H9 (cell line): ENCODE measurements around the gene RPS23. TPM values are rescaled to one million over a fixed set of nuclear protein-coding genes. Genes with fewer than 3 reads are reported as not detected.

Experiments
- DNase-seq: peaks from one replicate; pipeline ENCODE4 v3.0.0-alpha.2; 2017
- H2AFZ ChIP-seq: one replicate; pipeline ENCODE4 v1.6.1; 2013; ENCODE audit warnings: mild to moderate bottlenecking, low read length, control low read depth, moderate library complexity
- H2AK5ac ChIP-seq: 2 replicates; pipeline ENCODE4 v1.6.1; 2013; ENCODE audit warnings: low read length, control low read depth, mixed read lengths; ENCODE audit not compliant: insufficient read length
- H2BK120ac ChIP-seq: one replicate; pipeline ENCODE4 v1.6.1; 2013; ENCODE audit warnings: low read depth, mild to moderate bottlenecking, low read length, control low read depth, inconsistent platforms; ENCODE audit not compliant: poor library complexity, severe bottlenecking
- H2BK12ac ChIP-seq: 2 replicates; pipeline ENCODE4 v1.6.1; 2013; ENCODE audit warnings: low read length, control low read depth, mixed read lengths, low read depth; ENCODE audit not compliant: insufficient read length
- H2BK15ac ChIP-seq: 2 replicates; pipeline ENCODE4 v1.6.1; 2013; ENCODE audit warnings: low read depth, low read length, control low read depth
- H2BK20ac ChIP-seq: one replicate; pipeline ENCODE4 v1.6.1; 2013; ENCODE audit warnings: low read depth, mild to moderate bottlenecking, low read length, control low read depth, inconsistent platforms; ENCODE audit not compliant: poor library complexity, severe bottlenecking
- H2BK5ac ChIP-seq: 2 replicates; pipeline ENCODE4 v1.6.1; 2013; ENCODE audit warnings: low read length, control low read depth, mixed read lengths; ENCODE audit not compliant: insufficient read length
- H3K14ac ChIP-seq: 2 replicates; pipeline ENCODE4 v1.6.1; 2013; ENCODE audit warnings: low read length, control low read depth; ENCODE audit not compliant: insufficient read depth
- H3K18ac ChIP-seq: 2 replicates; pipeline ENCODE4 v1.6.1; 2013; ENCODE audit warnings: low read depth, mild to moderate bottlenecking, mixed read lengths, low read length, control low read depth; ENCODE audit not compliant: insufficient read length
- H3K23ac ChIP-seq: 2 replicates; pipeline ENCODE4 v1.6.1; 2013; ENCODE audit warnings: low read length, control low read depth, mixed read lengths, low read depth; ENCODE audit not compliant: insufficient read length
- H3K23me2 ChIP-seq: 2 replicates; pipeline ENCODE4 v1.6.1; 2013; ENCODE audit warnings: low read depth, mild to moderate bottlenecking, mixed read lengths, low read length, control low read depth; ENCODE audit not compliant: insufficient read length, poor library complexity, severe bottlenecking
- H3K27ac ChIP-seq: 2 replicates; pipeline ENCODE4 v1.5.1; 2013; ENCODE audit warnings: low read length, control low read depth, mixed read lengths, low read depth; ENCODE audit not compliant: insufficient read length
- H3K27me3 ChIP-seq: 2 replicates; pipeline ENCODE4 v1.6.1; 2013; ENCODE audit warnings: low read length, control low read depth, inconsistent platforms; ENCODE audit not compliant: insufficient read depth
- H3K4ac ChIP-seq: 2 replicates; pipeline ENCODE4 v1.6.1; 2013; ENCODE audit warnings: low read depth, mild to moderate bottlenecking, control low read depth, inconsistent platforms, low read length, moderate library complexity
- H3K4me1 ChIP-seq: 2 replicates; pipeline ENCODE4 v1.6.1; 2013; ENCODE audit warnings: low read length, control low read depth, inconsistent platforms; ENCODE audit not compliant: insufficient read depth
- H3K4me2 ChIP-seq: 2 replicates; pipeline ENCODE4 v1.6.1; 2013; ENCODE audit warnings: low read length, control low read depth, mixed read lengths; ENCODE audit not compliant: insufficient read length, insufficient read depth
- H3K56ac ChIP-seq: 2 replicates; pipeline ENCODE4 v1.6.1; 2013; ENCODE audit warnings: low read depth, mild to moderate bottlenecking, mixed read lengths, low read length, control low read depth; ENCODE audit not compliant: insufficient read length
- H3K79me1 ChIP-seq: 2 replicates; pipeline ENCODE4 v1.6.1; 2013; ENCODE audit warnings: low read depth, mild to moderate bottlenecking, moderate library complexity, low read length, control low read depth, inconsistent platforms; ENCODE audit not compliant: insufficient read depth, poor library complexity, severe bottlenecking
- H3K79me2 ChIP-seq: 2 replicates; pipeline ENCODE4 v1.6.1; 2013; ENCODE audit warnings: low read length, control low read depth, inconsistent platforms; ENCODE audit not compliant: insufficient read depth
- H3K9ac ChIP-seq: 2 replicates; pipeline ENCODE4 v1.6.1; 2013; ENCODE audit warnings: low read length, control low read depth, mixed read lengths; ENCODE audit not compliant: insufficient read length; ENCODE audit errors: extremely low read depth
- H3K9me3 ChIP-seq: one replicate; pipeline ENCODE4 v1.6.1; 2013; ENCODE audit warnings: low read depth, low read length, inconsistent platforms; ENCODE audit not compliant: control insufficient read depth
- H3T11ph ChIP-seq: one replicate; pipeline ENCODE4 v1.6.1; 2013; ENCODE audit warnings: mild to moderate bottlenecking, low read length, control low read depth, inconsistent platforms
- H4K20me1 ChIP-seq: one replicate; pipeline ENCODE4 v1.6.1; 2013; ENCODE audit not compliant: control insufficient read depth, insufficient read length, insufficient read depth
- H4K5ac ChIP-seq: 2 replicates; pipeline ENCODE4 v1.6.1; 2013; ENCODE audit warnings: low read depth, mild to moderate bottlenecking, mixed read lengths, low read length, control low read depth; ENCODE audit not compliant: insufficient read length
- H4K8ac ChIP-seq: replicated peaks from 2 replicates; pipeline ENCODE4 v1.6.1; 2013; ENCODE audit warnings: low read length, control low read depth, mixed read lengths, low read depth; ENCODE audit not compliant: insufficient read length
- H4K91ac ChIP-seq: 2 replicates; pipeline ENCODE4 v1.6.1; 2013; ENCODE audit warnings: low read depth, mild to moderate bottlenecking, moderate library complexity, mixed read lengths, low read length, control low read depth; ENCODE audit not compliant: insufficient read length
- H3K27ac Mint-ChIP-seq, 3 experiments: 2 replicates in 2 of 3; 3 replicates in 1 of 3; pipeline ENCODE4 v1.8.0; 2020 to 2021; ENCODE audit warnings: mixed read lengths in 3 of 3, mild to moderate bottlenecking in 1 of 3, moderate library complexity in 1 of 3
- H3K27me3 Mint-ChIP-seq: 2 replicates; pipeline ENCODE4 v1.8.0; 2021; ENCODE audit warnings: low read depth, mild to moderate bottlenecking, moderate library complexity, mixed read lengths
- H3K36me3 Mint-ChIP-seq, 3 experiments: 2 replicates in 2 of 3; 3 replicates in 1 of 3; pipeline ENCODE4 v1.8.0; 2020 to 2021; ENCODE audit warnings: low read depth in 3 of 3, mixed read lengths in 3 of 3; ENCODE audit not compliant: insufficient read depth in 1 of 3
- H3K4me1 Mint-ChIP-seq, 2 experiments: 2 replicates each; pipeline ENCODE4 v1.8.0; 2020; ENCODE audit warnings: mixed read lengths in 2 of 2
- H3K4me3 Mint-ChIP-seq, 2 experiments: 2 replicates in 1 of 2; 3 replicates in 1 of 2; pipeline ENCODE4 v1.8.0; 2020 to 2021; ENCODE audit warnings: mild to moderate bottlenecking in 2 of 2, mixed read lengths in 2 of 2, moderate library complexity in 1 of 2
- H3K9me3 Mint-ChIP-seq, 2 experiments: 2 replicates in 1 of 2; 3 replicates in 1 of 2; pipeline ENCODE4 v1.8.0; 2020; ENCODE audit warnings: mild to moderate bottlenecking in 2 of 2, mixed read lengths in 2 of 2, moderate library complexity in 1 of 2
- CTCF ChIP-seq: fragments of 200-600 bp; sonication (generic); conservative IDR thresholded peaks from 3 replicates; pipeline ENCODE4 v1.8.0; 2021; ENCODE audit warnings: antibody characterized with exemption, mild to moderate bottlenecking
- WGBS: extraction: QIAGEN DNeasy Blood & Tissue Kit; methylation state at CpG from one replicate; pipeline ENCODE4 v1.1.7; 2013; ENCODE audit warnings: missing lambda C conversion rate, low lambda C conversion rate, mixed read lengths; ENCODE audit not compliant: insufficient read length; ENCODE audit errors: extremely low coverage; 5-methylcytosine and 5-hydroxymethylcytosine counted together
- total RNA-seq: library from RNA; stranded (reverse); gene quantifications from 2 replicates; pipeline ENCODE4 v1.2.1, GENCODE V29; 2021

Gene RPS23
- total RNA-seq, 1 experiment from 2014 or later, result 2,916 TPM

GRCh38 chr5:82265047-82265446 lies 13.1 kb downstream of the RPS23 start:
- H3K56ac ChIP-seq, result no peak overlapping the region
- WGBS, result no CpG with 5 or more reads among the region's 4 CpGs
- no peak overlapping the region for H2BK20ac ChIP-seq
- H3K18ac ChIP-seq, result no peak overlapping the region
- no peaks in the 10 kb centered on the region for H3K79me1 ChIP-seq
- H3T11ph ChIP-seq, result no peak overlapping the region
- H4K20me1 ChIP-seq, result no peaks in the 10 kb centered on the region
- H3K4me2 ChIP-seq, result no peak overlapping the region
- no peaks in the 10 kb centered on the region for H3K79me2 ChIP-seq
- H2BK120ac ChIP-seq, result no peak overlapping the region
- H3K9me3 ChIP-seq, result no peaks in the 10 kb centered on the region
- Mint-ChIP-seq H3K9me3 (peaks cover 5 to 11% of the 10 kb centered on the region in 2 experiments; a peak in 3 of 5 replicates), H3K27ac (no peak overlapping the region), H3K4me1 (peaks cover 4% of the 10 kb centered on the region in 2 experiments; a peak in 3 of 4 replicates), H3K27me3 (no peaks in the 10 kb centered on the region), H3K36me3 (peaks cover 13 to 25% (median 19%) of the 10 kb centered on the region in 3 experiments; a peak in 6 of 7 replicates), H3K4me3 (no peak overlapping the region)
- no peak overlapping the region for H2BK12ac ChIP-seq
- TF ChIP-seq CTCF, result no peak
- DNase-seq, result no peak
- no peak overlapping the region for H2AFZ ChIP-seq
- no peak overlapping the region for H2BK5ac ChIP-seq
- H4K5ac ChIP-seq, result no peak overlapping the region
- no peaks in the 10 kb centered on the region for H3K23me2 ChIP-seq
- H3K4me1 ChIP-seq, result no peaks in the 10 kb centered on the region
- no peak overlapping the region for H3K9ac ChIP-seq
- no peak overlapping the region for H2BK15ac ChIP-seq
- H3K23ac ChIP-seq, result no peak overlapping the region
- H2AK5ac ChIP-seq, result no peak overlapping the region
- no peaks in the 10 kb centered on the region for H3K27me3 ChIP-seq
- H3K27ac ChIP-seq, result no peak overlapping the region
- no peak overlapping the region for H3K14ac ChIP-seq
- H4K91ac ChIP-seq, result no peak overlapping the region
- no peak overlapping the region for H3K4ac ChIP-seq
- no peak overlapping the region for H4K8ac ChIP-seq
